ENCODE data around the gene SUPT7L.
"Not testable (repeated sequence)": the region's sequence is repeated elsewhere in the genome, so short reads cannot be mapped to it uniquely, and the experiment has no call there.

SUPT7L gene

DNA sequence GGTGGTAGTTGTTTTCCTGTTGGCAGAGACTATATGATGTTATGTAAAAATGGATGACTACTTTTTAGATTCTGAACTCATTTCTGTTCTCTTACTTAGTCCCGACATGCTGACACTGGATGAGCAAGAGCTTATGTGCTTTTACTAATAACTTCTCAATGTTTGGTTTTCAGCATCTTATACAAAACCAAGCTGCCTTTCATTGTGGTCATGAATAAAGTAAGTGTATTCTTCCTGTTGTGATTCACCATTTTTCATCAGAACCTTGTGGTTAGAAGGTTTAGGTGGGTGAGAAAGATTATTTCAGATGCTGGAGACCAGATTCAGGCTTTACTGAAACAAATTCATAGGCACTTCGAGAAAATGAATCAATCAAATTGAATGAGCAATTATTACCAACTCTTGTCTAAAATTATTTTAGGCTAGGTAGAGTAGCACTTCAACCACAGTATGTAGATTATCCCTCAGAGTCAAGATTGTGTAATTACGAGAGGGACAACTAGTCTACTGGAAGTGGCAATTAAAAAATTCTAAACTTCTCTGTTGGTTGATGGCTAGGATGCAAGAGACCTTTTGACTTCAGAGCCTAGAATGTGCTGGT, 25.3 kb downstream of the SUPT7L start:
- DNase-seq (ENCODE audit: low spot score): no peak

DNA sequence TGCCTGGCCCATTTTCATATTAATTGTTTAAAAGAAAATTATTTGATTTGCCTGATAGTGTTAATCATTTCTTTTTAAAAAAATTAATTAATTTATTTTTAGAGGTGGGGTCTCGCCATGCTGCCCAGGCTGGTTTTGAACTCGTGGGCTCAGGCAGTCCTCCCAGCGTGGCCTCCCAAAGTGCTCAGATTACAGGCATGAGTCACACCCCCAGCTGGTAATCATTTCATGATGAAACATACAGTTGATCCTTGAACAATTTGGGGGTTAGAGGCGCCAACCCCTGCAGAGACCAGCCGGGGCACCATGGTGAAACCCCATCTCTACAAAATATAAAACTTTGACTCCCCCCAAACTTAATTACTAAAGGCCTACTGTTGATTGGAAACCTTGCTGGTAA, 26.6 kb downstream of the SUPT7L start:
- no peak for DNase-seq (ENCODE audit: low spot score)

DNA sequence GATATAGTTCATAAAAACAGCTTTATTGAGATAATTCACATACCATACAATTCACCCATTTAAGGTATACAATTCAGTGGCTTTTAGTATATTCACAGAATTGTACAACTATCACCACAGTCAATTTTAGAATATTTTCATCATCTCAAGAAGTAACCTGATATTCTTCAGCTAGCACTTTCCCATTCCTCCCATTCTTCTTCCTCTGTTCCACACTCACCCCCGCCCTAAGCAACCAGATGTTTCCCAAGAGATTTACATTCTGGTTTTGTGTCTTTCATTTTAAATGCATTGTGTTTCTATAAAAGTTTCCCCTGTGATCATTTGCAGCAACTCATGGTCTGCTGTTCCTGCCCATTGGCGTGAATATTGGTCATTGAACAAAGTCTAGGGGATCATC, 29.1 kb downstream of the SUPT7L start:
- no peak for DNase-seq (ENCODE audit: low spot score)

DNA sequence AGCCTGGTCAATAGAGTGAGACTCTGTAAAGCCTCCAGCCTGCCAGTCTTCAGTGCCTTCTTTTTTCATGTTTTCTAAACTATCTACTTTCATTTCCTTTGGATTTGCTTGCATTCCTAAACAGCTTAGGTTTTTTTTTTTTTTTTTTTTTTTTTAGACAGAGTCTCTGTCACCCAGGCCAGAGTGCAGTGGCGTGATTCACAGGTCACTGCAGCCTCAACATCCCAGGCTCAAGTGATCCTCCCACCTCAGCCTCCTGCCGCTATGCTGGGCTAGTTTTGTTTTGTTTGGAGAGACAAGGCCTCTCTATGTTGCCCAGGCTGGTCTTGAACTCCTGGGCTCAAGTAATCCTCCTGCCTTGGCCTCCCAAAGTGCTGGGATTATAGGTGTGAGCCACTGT, 33.2 kb downstream of the SUPT7L start:
- not testable (repeated sequence) for DNase-seq (ENCODE audit: low spot score)

DNA sequence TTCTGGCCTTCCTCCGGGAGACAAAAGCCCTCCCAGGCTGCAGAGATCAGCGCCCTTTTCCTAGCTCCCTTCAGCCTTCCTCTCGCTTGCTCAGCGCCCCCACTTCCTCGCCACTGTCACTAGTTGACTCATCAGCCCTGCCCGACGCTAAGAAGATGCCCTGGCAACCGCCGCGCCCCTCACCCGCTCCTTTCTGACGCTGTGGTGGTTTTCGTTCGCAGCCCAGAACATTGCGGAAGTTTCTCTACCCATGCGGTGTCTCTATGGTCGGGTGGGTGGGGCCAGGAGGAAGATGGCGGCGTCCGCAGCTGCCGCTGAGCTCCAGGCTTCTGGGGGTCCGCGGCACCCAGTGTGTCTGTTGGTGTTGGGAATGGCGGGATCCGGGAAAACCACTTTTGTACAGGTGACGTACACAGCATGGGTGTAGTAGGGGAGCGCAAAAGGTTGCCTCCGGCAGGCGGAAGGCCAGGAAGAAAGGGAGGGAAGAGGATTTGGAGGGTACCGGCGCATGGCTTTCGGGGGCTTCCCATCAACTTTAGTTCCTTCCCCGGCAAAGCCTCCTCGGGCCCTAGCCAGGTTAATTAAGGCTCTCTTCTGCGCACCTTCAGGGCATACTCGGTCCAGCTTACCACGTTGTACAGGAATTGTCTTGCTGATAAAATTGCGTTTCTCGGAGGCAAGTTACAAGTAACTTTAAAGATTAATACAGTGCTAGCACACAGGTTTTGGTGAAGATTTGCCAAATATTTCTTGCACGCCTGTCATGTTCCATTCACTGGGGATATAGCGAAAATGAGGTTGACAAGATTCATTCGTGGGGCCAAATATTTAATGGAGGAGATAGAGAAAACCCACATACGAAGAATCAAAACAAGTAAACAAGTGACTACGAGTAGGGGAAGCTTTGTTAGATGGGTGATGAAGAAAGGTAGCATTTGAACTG, 34.4 kb downstream of the SUPT7L start, which contains the start of the genes CCDC121 and GPN1:
Gene CCDC121 (minus strand): TSS at position 246 of the 943 bp plus-strand sequence. CDS start 1,213 bp downstream, outside the sequence.
Gene GPN1 (plus strand): TSS at position 284 of the 943 bp plus-strand sequence. CDS start 9 bp downstream, at position 293.
- peak; percentile 90 for DNase-seq (ENCODE audit: low spot score)

GRCh38 chr2:27627963-27628766, 35.2 kb downstream of the SUPT7L start:
- peak; percentile 12 for DNase-seq (ENCODE audit: low spot score)

GRCh38 chr2:27626921-27627320, 36.5 kb downstream of the SUPT7L start:
- DNase-seq (ENCODE audit: low spot score): not testable (repeated sequence)

DNA sequence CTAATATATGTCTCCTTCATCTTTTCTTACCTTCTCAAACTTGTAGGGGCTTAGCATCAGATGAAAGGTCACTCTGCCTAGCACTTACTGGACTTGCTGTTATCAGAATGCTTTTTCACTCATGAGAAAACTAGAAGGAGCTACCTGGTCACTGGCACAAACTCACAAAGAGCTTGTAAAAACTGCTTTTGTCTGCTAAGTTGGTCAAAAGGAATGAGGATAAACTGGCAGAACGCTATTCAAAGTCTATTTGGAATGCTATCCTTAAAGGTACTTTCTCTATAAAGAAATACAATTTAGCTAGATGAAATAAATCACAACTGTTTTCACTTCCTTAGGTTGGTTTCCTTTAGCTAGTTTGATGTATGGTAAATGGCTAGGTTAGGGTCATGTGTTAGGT, 37.1 kb downstream of the SUPT7L start:
- DNase-seq (ENCODE audit: low spot score): not testable (repeated sequence)

DNA sequence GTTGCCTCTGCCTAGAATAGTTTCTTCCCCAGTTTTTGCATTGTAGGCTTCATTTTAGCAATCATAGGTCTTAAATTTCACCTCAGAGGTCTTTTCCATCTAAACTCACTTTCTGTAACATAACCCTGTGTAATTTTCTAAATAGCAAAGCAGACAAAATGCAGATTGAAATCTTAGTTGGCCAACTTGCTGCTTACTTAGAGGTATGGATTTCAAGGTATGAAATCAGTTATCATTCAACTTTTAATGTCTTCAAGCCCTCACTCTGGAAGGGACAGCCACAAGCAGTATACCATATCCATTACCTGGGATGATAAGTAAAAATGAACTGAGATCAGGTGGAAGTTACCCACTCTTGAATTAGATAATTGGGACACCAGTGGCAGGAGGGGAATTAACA, 38.5 kb downstream of the SUPT7L start:
- DNase-seq (ENCODE audit: low spot score): no peak

DNA sequence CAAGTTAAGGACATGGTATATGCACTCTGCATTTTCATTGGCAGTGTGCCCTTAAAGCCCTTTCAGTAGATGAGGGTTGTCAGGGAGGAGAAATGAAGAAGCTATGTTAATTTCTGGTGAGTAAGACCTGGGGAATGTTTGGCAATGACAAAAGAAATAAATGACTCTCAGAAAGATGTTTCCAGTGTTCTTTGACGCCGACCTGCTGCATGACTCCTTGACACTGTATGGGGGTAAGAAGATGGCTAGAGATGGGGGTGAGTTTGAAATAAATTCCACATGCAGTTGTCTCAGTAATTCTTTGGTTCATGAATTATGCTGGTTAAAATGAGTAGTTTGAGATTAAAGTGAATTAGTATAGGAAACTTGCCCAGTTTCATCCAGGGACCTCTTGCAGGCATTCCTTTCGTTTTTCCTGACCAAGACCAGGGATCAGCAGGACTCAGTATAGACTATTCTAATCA, 40.5 kb downstream of the SUPT7L start:
- DNase-seq (ENCODE audit: low spot score): no peak

GRCh38 chr2:27621524-27621923, 41.9 kb downstream of the SUPT7L start:
- no peak for DNase-seq (ENCODE audit: low spot score)

DNA sequence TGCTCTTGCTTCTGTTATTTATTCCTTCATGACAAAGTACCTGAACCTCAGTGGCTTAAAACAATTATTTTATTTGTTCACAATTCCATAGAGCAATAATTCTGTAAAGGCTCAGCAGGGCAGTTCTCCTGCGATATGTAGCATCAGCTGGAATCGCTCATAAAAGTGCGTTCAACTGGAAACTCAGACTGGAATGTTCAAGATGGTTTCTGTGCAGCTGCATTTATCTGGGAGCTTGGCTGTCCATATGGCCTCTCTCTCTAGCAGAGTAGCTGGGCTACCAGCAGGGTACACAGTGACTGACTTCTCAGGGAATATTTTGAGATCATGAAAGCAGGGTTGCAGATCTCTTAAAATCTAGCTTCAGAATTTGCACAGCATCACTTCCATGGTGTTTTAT, 48.1 kb downstream of the SUPT7L start:
- DNase-seq (ENCODE audit: low spot score): no peak

GRCh38 chr2:27613985-27614384, 49.4 kb downstream of the SUPT7L start:
- no peak for DNase-seq (ENCODE audit: low spot score)

DNA sequence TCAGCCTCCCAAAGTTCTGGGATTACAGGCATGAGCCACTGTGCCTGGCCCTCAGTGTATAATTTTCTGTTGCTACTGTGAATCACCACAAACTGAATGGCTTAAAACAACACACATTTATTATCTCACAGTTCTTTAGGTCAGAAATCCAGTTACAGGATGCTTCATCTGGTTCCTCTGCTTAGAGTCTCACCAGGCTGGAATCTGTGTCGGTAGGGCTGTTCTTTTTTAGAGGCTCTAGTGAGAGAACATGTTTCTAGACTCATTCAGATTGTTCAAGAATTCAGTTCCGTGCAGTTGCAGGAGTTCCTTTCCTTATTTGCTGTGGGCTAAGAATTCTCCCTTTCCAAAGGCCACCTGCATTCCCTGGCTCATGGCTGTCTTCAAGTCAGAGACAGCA, 56.8 kb downstream of the SUPT7L start:
- no peak for DNase-seq (ENCODE audit: low spot score)
